Cardiac fibroblast (primary cell): ENCODE results near the gene CCDC91.

Source experiments
- DNase-seq, 2 donors: peaks; one replicate each; pipeline versions ENCODE4 v3.0.0 to v3.0.0-alpha.2; 2010; ENCODE audit warnings: low read depth in 2 of 2
- H3K4me3 ChIP-seq, 2 donors: replicated peaks in 1 of 2; 1 replicate in 1 of 2; 2 replicates in 1 of 2; pipeline ENCODE4 v1.5.1; 2011; ENCODE audit warnings: low read depth in 2 of 2, low read length in 2 of 2, mild to moderate bottlenecking in 2 of 2, moderate library complexity in 1 of 2
- CTCF ChIP-seq: IDR thresholded peaks from one replicate; pipeline ENCODE4 v1.5.1; 2011; ENCODE audit warnings: low read depth, mild to moderate bottlenecking, low read length, inconsistent platforms

The CCDC91 gene

GRCh38 chr12:28215021-28215420 lies 24.8 kb downstream of the CCDC91 start:
- DNase-seq: no peak
- TF ChIP-seq CTCF: no peak
- H3K4me3 ChIP-seq: no peak overlapping the region

DNA sequence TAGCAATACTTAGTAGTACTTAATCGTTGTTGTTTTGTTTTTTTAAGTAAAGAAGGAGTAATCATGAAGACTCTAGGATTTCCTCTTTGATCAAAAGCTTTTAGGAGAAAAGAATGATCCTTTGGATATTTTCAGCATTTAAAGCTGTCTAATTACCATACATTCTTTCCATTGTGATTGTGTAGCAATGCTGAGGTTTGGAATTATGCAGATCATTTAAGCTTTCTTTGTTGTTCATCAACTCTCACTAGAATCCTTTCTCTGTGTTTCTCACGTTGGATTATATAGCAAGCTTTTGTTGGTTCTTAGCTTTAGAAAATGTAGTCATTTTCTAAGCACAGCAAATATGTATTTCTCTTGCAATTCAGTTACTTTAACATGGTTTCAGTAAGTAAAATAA lies 25.8 kb downstream of the CCDC91 start:
- DNase-seq: no peak
- TF ChIP-seq CTCF: no peak
- H3K4me3 ChIP-seq: no peak overlapping the region

DNA sequence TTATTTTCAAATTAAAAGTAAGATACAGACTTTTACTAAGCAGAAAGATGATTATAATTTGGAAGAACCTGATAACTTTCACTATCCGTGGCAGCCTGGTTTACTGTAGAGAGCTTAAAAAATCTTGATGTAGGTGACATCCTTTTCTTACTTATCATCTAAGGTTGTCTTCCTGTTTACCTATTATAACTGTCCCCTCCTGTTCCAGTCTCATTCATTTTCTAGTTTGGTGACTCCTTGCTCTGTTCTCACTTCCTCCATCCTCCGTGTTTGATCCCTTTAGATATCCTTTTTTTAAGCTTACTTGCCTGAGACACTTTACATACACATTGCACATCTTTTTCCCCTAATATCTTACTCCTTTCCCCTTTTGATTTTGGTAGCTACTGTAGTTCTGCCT lies 27.5 kb downstream of the CCDC91 start:
- no peak for TF ChIP-seq CTCF
- no peak overlapping the region for H3K4me3 ChIP-seq
- no peak for DNase-seq

DNA sequence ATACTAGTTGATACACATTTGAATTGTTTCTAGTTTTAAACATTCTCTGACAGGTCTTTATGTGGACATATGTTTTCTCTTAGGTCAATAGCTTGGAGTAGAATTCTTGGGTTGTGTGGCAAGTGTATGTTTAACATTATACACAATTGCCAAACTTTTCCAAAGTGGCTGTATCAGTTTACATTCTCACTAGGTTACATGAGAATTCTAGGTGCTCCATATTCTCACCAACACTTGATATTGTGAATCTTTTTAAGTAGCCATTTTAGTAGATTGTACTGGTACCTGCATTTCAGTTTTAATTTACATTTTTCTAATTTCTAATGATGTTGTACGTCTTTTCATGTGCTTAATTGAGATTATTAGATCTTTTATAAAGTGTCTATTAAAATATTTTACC lies 28.6 kb downstream of the CCDC91 start:
- no peak for TF ChIP-seq CTCF
- H3K4me3 ChIP-seq: no peak overlapping the region
- no peak for DNase-seq

- H3K4me3 ChIP-seq: no peak overlapping the region
- no peak for TF ChIP-seq CTCF
- DNase-seq: no peak
Measured at GRCh38 chr12:28219827-28220226, 29.6 kb downstream of the CCDC91 start.

DNA sequence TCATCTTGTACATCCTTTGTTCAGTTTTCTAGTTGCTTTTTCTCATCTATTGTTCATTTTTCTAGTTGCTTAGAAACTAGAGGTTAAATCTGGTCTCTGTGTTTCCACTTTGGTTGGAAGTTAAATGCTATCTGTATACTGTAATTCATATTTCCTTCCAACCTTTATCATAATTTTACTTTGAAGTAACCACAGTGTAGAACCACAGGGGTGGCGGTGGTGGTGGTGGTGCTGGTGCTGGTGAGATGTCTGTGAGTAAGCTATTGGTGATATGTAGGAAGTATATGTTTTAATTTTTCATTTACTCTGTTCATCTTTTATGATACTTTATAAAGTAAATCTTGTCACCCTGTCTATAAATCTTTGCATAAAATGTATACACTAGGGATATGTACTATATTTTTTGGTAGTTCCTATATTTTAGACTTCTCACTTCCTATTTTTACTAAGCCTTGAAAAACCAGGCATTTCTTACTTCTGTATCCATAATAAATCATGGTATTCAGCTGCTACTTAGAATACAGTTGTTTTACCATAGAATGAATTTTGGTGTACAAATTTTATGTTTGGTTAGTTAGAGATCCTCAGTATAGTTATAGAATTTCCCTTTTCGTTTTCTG lies 31.9 kb downstream of the CCDC91 start:
- DNase-seq: no peak

More for the DNA sequence above, 31.9 kb downstream of the CCDC91 start:
- no peak for TF ChIP-seq CTCF
- H3K4me3 ChIP-seq: no peak overlapping the region
